LHCN-M2 (cell line): ENCODE measurements around the gene MYLK2. TPM values are rescaled to one million over a fixed set of nuclear protein-coding genes. Genes with fewer than 3 reads are reported as not detected.
"Not testable (repeated sequence)": the region's sequence is repeated elsewhere in the genome, so short reads cannot be mapped to it uniquely, and the experiment has no call there.

Experiments
- DNase-seq: peaks from one replicate; pipeline ENCODE4 v3.0.0-alpha.2; 2012; ENCODE audit warnings: low read depth
- total RNA-seq: library from RNA; depleted of rRNA; stranded (reverse); fragments of >200 nt; gene quantifications from 2 replicates; pipeline ENCODE4 v1.2.3, GENCODE V29; 2014

The MYLK2 gene
- total RNA-seq, 1 experiment from 2014 or later: 0.29 TPM

GRCh38 chr20:31815408-31816188 is 3.6 kb upstream of the MYLK2 start:
- peak; percentile 59 for DNase-seq

GRCh38 chr20:31816221-31816620 is 2.9 kb upstream of the MYLK2 start:
- DNase-seq: no peak

- DNase-seq: no peak
These were observed 1.7 kb upstream of the MYLK2 start for GRCh38 chr20:31817461-31817860.

GRCh38 chr20:31818376-31818908 is 714 bp upstream of the MYLK2 start:
- no peak for DNase-seq

GRCh38 chr20:31820228-31820627 is 1.1 kb downstream of the MYLK2 start:
- DNase-seq: no peak

- DNase-seq: no peak
These were observed 2.3 kb downstream of the MYLK2 start for GRCh38 chr20:31821427-31821826.

GRCh38 chr20:31822421-31823330 is 3.5 kb downstream of the MYLK2 start:
- peak; percentile 46 for DNase-seq

GRCh38 chr20:31823360-31824124 is 4.4 kb downstream of the MYLK2 start:
- no peak for DNase-seq

GRCh38 chr20:31824125-31824485 is 4.9 kb downstream of the MYLK2 start:
- no peak for DNase-seq

GRCh38 chr20:31824554-31825313 is 5.6 kb downstream of the MYLK2 start:
- no peak for DNase-seq

GRCh38 chr20:31826074-31826473 is 6.9 kb downstream of the MYLK2 start:
- DNase-seq: no peak

GRCh38 chr20:31827059-31827458 is 7.9 kb downstream of the MYLK2 start:
- DNase-seq: no peak

GRCh38 chr20:31828016-31828415 is 8.9 kb downstream of the MYLK2 start:
- DNase-seq: not testable (repeated sequence)

GRCh38 chr20:31829731-31830130 is 10.6 kb downstream of the MYLK2 start:
- no peak for DNase-seq

GRCh38 chr20:31830406-31830981 is 11.3 kb downstream of the MYLK2 start:
- no peak for DNase-seq

GRCh38 chr20:31831211-31831610 is 12.1 kb downstream of the MYLK2 start:
- no peak for DNase-seq

GRCh38 chr20:31831771-31832306 is 12.7 kb downstream of the MYLK2 start:
- DNase-seq: no peak

- no peak for DNase-seq
These were observed 14.2 kb downstream of the MYLK2 start for GRCh38 chr20:31833130-31833930.

GRCh38 chr20:31833931-31834521 is 14.9 kb downstream of the MYLK2 start:
- no peak for DNase-seq
